ENCODE measurements around the gene ABCA13.

DNA sequence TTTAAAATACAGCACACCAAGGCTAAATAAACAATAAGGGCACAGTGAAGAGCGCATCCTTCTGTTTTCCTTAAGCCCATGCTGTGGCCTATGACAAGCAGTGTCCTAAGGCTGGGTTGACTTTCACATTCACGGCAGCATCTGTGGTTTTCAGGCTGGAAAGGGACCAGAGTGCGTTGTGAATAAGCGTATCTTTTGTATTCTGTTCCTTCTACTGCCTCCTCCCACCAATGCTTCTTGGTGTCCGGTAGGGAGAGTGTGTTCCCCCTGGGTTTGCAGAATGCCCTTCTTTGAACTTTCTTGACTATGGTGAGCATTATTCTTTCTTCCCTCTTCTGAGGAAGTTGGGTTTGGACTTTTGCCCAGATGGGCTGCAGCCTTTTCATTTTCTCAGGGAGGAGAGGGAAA lies 73.6 kb downstream of the ABCA13 start:
- TF ChIP-seq, protein P1, sequence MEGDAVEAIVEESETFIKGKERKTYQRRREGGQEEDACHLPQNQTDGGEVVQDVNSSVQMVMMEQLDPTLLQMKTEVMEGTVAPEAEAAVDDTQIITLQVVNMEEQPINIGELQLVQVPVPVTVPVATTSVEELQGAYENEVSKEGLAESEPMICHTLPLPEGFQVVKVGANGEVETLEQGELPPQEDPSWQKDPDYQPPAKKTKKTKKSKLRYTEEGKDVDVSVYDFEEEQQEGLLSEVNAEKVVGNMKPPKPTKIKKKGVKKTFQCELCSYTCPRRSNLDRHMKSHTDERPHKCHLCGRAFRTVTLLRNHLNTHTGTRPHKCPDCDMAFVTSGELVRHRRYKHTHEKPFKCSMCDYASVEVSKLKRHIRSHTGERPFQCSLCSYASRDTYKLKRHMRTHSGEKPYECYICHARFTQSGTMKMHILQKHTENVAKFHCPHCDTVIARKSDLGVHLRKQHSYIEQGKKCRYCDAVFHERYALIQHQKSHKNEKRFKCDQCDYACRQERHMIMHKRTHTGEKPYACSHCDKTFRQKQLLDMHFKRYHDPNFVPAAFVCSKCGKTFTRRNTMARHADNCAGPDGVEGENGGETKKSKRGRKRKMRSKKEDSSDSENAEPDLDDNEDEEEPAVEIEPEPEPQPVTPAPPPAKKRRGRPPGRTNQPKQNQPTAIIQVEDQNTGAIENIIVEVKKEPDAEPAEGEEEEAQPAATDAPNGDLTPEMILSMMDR (optimal IDR thresholded peaks at IDR 0.05 in 1 of 3, IDR thresholded peaks at IDR 0.05 in 1 of 3, conservative IDR thresholded peaks at IDR 0.05 in 1 of 3; ENCODE audit: extremely low read depth in 1 of 3, insufficient read depth in 2 of 3, low read length in 3 of 3), result no peak
- TF ChIP-seq EZH2 (IDR thresholded peaks at IDR 0.05; ENCODE audit: low read length), result no peak
